ENCODE data around the gene OVOL1.

- TF ChIP-seq POLR2A (IDR thresholded peaks at IDR 0.05) (no peak), EP300 (IDR thresholded peaks at IDR 0.05) (no peak)
These were observed 20.3 kb upstream of the OVOL1 start for GRCh38 chr11:65766535-65766934.

Measured in gastroesophageal sphincter (tissue), 2 donors.